HUDEP-2 (cell line): ENCODE results near the gene TCF15.
A peak's percentile ranks its signal among the peaks of the same experiment; 100 is the strongest.

Experiments used
- DNase-seq, 76 experiments: peaks; one replicate each; lab custom pipeline; 2025; ENCODE audit not compliant: unreplicated experiment in 76 of 76; lab: John Stamatoyannopoulos, UW

The TCF15 gene

GRCh38 chr20:610130-611046 is at the start of gene TCF15:
Gene TCF15, minus strand, starts transcription at chr20:610309. Its CDS starts 72 bp downstream, at chr20:610237.
- peak in 26 of 76 experiments; percentile 2 to 45 (median 20) for DNase-seq

- no peak for DNase-seq
Observed at GRCh38 chr20:658731-659291, 48.7 kb upstream of the TCF15 start.

- DNase-seq = no peak
Observed at GRCh38 chr20:658202-658601, 48.1 kb upstream of the TCF15 start.

- no peak for DNase-seq
Observed at GRCh38 chr20:655726-656624, 45.9 kb upstream of the TCF15 start.

GRCh38 chr20:654417-654750 is 44.3 kb upstream of the TCF15 start:
- DNase-seq = no peak

GRCh38 chr20:653590-654416 is 43.7 kb upstream of the TCF15 start:
- no peak for DNase-seq

GRCh38 chr20:653110-653589 is 43.0 kb upstream of the TCF15 start, which contains the start of gene SRXN1:
Gene SRXN1, minus strand, starts transcription at chr20:653200. Its CDS starts 15 bp downstream, at chr20:653185.
- peak in 74 of 76 experiments; percentile 25 to 93 (median 82) for DNase-seq

- peak in 13 of 76 experiments; percentile 24 to 60 (median 40) for DNase-seq
Observed at GRCh38 chr20:652615-653109, 42.6 kb upstream of the TCF15 start.

GRCh38 chr20:651713-652614 is 41.9 kb upstream of the TCF15 start:
- peak in 52 of 76 experiments; percentile 4 to 67 (median 35) for DNase-seq

GRCh38 chr20:650954-651353 is 40.8 kb upstream of the TCF15 start:
- no peak for DNase-seq

GRCh38 chr20:650281-650680 is 40.2 kb upstream of the TCF15 start:
- DNase-seq = no peak

- DNase-seq = no peak
Observed at GRCh38 chr20:647479-648019, 37.4 kb upstream of the TCF15 start.

GRCh38 chr20:646868-647233 is 36.7 kb upstream of the TCF15 start:
- no peak for DNase-seq

- DNase-seq = peak in 12 of 76 experiments; percentile 2 to 37 (median 9)
Observed at GRCh38 chr20:646107-646867, 36.2 kb upstream of the TCF15 start.

- peak in 57 of 76 experiments; percentile 7 to 70 (median 48) for DNase-seq
Observed at GRCh38 chr20:645318-646106, 35.4 kb upstream of the TCF15 start.

- DNase-seq = no peak
Observed at GRCh38 chr20:644692-645317, 34.7 kb upstream of the TCF15 start.
